Activated CD4-positive, CD25-positive, alpha-beta regulatory T cell treated with anti-CD3 and anti-CD28 coated beads, Interleukin-2, amount 50 U/mL, for 16 hours (primary cell): ENCODE results near the gene DNAI2.

ENCODE experiments used
- DNase-seq: peaks from one replicate; pipeline ENCODE4 v3.0.0-alpha.2; 2020; ENCODE audit warnings: low read depth, low spot score

Gene DNAI2

DNA sequence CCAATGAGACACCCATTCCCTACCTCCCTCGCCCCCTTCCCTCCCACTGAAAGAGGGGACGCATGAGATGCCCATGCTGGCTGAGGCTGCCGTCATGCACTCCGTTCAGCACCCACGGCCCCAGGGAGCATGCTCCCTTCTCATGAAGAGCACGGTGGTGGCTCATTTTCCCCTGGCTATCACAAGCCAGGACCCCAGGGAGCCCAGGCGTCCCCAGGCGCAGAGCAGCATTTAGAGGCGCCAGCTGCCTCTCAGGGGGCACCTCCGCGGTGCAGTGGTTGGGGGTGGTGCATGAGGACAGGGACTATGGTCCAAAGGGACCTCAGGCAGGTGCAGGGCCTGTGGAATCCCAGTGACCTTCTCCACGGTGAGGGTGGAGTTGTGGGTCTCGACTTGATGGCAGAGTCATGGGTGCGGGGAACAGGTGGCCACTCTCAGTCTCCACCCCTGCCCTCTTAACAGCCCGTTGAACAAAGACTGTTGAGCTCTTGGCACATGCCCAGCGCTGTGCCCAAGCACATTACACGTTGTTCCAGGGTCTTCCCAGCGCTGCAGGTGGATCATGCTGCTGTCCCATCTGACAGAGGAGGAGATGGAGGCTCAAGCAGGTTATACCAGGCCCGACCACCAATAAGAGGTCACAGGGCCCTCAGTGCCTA, 65.6 kb downstream of the DNAI2 start:
- DNase-seq: no peak

DNA sequence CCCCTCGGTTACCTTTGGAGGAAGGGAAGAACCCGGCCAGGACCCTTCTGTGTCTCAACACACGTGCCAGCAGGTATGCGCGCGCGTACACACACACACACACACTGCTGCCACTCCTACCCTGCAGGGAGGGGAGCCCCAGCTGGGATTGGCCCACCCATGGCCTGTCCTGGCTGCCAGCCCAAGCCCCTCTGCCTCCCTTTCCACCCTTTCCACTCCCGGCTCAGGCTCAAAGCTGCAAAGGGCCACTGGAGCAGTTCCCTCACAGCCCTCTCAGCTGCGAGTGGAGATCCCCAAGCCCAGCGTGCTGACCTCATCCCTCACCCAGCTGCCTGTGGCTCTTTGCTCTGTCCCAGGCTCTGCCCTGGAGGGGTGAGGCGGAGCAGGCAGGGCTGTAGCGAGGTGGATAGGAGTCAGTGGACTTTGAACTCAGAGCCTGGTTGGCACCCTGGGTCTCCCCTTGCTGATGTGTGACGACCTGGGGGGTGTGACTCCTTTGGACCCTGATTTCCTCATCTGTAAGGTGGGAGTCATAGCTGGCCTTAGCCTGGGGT, 66.5 kb downstream of the DNAI2 start:
- no peak for DNase-seq

DNA sequence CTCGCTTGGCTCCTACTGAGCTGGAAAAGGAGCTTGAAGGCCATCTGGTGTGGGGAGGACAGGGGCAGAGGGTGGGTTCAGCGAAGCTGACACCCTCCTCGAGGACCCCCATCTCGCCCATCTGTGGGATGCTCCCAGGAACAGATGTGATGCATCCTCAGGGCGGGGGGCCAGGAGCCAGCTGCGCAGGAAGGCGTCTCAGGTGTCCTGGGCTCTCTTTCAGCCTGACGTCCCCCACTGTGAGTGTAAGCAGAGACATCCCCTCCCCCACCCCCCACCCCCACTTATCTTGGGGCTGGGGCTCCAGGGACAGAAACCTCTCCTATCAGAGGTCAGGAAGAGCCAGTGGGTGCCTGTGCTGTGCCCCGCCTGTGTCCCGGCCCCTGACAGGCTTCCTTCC, 68.2 kb downstream of the DNAI2 start:
- DNase-seq: no peak

DNA sequence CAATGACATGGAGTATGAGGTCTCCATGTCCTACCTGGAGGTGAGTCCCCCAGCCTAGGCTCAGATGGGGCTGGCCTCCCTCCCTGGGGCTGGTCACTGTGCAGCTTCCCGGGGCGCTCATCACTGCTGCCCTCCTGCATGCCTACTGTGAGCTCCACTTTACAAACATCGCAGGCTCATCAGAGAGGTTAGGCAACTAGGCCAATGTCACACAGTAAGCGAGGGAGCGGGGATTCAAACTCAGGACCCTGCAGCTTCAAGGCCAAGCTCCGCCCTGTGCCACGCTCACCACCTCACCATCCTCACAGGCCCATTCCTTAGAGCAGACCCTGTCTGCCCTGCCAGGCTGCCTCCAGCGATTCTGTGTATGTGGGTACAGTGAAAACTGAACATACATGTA, 69.1 kb downstream of the DNAI2 start:
- no peak for DNase-seq

DNA sequence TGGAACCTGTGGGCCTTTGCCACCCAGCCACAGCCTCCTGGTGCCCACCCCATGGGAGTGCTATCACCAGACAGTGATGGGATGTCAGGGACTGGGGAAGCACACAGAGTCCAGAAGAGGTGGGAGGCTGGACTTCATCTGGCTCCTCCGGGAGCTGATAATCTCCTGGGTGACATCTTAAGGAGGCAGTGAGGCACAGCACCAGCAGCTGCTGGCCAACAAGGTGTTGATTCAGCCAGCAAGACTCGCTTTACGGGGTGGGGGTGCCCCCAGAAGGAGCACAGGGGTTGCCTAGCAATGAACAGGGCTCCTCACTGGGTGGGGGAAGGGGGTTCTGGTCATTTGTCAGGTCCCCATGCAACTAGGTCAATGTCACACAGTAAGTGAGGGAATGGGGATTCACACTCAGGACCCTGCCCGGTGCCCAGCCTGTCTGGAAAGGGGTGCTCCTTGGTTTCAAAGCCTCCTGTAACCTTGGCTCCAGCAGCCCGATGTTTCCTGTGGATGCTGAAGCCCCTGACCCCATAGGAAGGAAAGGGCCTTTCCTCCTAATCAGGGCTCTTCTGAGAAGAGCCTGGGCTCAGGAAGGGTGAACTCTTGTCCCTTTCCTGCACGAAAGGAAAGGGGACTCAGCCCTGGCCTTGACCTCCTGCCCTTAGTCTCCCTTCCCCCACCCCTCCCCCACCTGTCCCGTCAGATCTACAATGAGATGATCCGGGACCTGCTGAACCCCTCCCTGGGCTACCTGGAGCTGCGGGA, 69.7 kb downstream of the DNAI2 start:
- DNase-seq: no peak

DNA sequence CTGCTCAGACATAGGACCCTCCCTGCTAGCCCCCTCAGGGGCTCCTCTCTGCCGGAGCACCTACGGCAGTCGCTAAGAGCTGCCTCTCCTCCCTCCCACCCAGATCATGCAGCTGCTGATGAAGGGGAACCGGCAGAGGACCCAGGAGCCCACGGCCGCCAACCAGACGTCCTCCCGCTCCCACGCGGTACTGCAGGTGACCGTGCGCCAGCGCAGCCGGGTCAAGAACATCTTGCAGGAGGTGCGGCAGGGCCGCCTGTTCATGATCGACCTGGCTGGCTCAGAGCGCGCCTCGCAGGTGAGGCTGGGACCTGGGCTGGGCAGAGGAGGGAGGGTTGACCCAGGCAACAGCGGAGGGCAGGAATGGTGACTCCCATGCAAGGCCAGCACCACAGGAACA, 70.6 kb downstream of the DNAI2 start:
- DNase-seq: no peak

DNA sequence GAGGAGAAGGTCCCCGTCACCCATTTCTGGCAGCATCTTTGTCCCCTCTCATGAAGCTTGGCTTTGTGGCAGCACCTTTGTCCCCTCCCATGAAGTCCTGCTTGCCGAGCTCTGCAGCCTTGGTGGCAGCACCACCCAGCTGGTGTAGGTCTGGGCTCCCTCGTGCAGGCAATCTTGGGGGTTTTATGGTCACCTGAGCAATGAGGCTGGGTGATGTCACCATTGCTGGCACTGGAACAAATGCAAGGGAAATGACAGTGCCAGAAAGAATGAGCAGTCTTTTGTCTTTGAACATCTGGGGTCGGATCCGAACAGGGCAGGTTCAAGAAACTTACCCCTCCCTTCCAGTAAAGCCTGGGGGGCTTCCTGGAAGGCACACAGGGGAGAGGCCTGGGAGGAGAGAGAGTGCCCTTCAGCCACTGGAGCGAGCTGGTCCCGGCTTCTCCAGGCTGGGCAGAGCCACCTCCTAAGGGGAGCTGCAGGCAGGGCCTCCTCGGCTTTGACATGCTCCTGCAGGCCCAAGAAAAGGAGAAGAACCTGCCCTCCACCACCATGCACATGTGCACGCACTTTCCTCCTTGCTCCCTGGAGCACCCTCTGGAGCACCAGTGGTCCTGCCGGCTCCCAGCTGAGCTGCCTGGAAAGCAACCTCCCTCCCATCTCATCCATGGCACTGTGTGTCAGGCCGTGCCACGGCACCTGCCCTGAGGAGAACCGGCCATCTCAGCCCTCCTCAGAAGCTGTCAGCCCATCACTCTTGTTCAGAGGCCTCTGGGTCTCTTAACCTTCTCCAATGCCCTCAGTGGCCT, 71.6 kb downstream of the DNAI2 start:
- no peak for DNase-seq

DNA sequence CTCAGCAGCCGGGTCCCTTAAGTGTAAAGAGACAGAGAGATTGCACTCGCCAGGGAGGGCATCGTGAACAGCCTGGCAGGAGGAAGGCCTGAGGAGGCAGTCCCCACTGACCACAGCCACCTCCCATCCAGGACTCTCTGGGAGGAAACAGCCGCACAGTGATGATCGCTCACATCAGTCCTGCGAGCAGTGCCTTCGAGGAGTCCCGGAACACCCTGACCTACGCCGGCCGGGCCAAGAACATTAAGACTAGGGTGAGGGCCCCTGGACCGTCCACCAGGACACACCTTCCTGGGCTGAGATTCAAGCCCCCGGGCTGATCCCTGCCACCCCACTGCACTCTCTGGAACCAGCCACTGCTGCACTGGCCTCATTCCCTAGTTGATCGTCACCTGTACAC, 73.6 kb downstream of the DNAI2 start:
- no peak for DNase-seq

DNA sequence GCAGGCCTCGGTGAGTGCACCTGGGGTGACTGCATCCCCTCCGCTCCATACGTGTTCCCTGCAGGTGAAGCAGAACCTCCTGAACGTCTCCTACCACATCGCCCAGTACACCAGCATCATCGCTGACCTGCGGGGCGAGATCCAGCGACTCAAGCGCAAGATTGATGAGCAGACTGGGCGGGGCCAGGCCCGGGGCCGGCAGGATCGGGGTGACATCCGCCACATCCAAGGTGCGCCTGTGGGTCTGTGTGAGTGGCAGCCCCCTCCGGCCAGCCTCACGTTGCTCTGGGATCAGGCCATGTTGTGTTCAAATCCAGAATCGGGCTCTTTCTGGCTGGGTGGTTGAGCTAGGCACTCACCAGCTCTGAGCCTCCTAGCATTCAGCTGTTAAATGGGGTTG, 75.1 kb downstream of the DNAI2 start:
- DNase-seq: no peak

DNA sequence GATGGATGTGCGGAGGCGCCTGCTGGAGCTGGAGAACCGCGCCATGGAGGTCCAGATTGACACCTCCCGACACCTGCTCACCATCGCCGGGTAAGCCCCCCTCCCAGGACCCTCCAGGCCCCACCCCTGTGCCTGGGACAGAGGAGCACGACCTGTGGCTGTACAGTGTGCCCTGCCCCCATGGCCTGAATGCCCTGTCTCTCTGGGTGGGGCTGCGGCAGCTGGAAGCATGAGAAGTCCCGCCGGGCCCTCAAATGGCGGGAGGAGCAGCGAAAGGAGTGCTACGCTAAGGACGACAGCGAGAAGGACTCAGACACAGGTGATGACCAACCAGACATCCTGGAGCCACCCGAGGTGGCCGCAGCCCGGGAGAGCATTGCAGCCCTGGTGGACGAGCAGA, 76.5 kb downstream of the DNAI2 start:
- DNase-seq: no peak

DNA sequence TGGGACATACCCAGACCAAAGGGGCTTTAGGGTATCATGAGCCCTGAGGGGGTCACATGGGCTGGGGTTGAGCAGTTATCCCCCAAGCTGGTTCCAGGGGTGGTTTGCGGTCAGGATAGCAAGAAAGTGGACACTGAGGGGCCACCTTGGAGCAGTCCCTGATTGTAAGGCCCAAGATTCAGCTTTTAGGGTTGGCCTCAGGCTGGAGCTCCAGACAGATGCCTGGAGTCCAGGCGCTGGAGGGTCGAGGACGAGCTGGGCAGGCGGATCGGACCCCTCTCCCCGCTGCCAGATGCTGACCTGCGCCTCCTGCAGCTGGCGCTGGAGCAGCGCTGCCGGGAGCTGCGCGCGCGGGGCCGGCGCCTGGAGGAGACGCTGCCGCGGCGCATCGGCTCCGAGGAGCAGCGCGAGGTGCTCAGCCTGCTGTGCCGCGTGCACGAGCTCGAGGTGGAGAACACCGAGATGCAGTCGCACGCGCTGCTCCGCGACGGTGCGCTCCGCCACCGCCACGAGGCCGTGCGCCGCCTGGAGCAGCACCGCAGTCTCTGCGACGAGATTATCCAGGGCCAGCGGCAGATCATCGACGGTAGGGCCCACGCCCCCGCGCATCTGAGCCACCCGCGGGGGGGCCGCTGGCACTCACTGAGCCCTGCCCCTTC, 77.6 kb downstream of the DNAI2 start:
- DNase-seq: no peak

DNA sequence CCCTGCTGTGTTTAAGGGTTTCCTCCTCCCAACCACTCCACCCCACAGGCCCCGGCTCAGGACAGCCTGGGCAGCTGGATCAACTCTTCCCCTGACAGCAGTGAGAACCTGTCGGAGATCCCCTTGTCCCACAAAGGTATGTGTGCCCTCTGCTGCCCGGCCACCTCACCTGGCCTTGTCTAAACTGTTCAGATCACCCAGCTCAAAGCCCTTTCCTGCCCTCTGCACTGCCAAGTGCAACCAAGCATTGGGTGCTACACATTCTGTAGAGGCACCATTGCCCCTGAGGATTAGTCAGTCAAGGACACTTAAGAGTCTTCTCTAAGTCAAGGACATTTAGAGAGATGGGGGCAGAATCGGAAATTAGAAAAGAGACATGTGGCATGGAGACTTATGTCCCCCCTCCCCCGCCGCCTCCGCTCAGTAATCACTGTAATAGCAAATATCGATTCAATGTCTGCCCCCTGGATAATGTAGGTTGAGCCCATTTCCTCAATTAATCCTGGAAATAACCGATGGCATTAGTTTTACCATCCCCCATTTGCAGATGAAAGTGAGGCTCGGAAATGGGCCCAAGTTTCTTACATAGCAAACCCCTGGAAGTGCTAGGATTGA, 79.5 kb downstream of the DNAI2 start:
- no peak for DNase-seq

DNA sequence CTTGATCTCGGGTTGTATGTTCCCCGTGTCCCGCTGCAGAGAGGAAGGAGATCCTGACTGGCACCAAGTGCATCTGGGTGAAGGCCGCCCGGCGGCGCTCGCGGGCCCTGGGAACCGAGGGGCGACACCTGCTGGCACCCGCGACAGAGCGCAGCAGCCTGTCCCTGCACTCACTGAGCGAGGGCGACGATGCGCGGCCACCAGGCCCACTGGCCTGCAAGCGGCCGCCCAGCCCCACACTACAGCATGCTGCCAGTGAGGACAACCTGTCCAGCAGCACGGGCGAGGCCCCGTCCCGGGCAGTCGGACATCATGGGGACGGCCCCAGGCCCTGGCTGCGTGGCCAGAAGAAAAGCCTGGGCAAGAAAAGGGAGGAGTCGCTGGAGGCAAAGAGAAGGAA, 80.1 kb downstream of the DNAI2 start:
- no peak for DNase-seq

DNA sequence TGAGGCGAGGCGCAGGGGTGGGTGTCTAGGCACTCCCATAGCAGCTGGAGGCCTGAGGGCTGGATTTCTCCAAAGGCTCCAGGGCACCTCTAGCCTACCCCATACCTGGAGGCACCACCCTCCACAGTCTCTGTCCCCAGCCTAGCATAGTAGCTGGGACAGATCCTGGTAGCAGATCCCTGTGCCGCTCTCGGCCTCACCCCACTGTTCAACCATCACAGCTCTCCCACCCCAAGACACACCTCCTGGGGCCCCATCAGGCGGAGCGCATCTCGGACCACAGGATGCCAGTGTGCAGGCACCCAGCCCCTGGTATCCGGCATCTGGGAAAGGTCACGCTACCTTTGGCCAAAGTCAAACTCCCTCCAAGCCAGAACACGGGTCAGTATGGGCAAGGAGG, 80.5 kb downstream of the DNAI2 start:
- DNase-seq: no peak

DNA sequence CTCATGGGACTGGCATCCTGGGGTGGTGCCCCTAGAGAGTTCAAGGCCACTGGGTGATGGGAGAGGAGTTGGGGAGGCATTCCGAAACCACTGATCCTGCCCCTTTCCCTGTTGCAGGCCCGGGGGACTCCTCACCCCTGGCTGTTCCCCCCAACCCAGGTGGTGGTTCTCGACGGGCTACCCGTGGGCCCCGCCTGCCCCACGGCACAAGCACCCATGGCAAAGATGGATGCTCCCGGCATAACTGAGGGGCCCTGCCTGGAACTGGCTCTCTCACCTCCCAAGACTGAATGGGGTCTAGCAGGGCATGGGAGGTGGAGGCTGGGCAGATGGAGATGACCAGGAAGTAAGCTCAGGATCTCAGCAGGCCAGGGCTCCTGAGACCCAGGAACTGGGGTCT, 81.0 kb downstream of the DNAI2 start:
- no peak for DNase-seq

DNA sequence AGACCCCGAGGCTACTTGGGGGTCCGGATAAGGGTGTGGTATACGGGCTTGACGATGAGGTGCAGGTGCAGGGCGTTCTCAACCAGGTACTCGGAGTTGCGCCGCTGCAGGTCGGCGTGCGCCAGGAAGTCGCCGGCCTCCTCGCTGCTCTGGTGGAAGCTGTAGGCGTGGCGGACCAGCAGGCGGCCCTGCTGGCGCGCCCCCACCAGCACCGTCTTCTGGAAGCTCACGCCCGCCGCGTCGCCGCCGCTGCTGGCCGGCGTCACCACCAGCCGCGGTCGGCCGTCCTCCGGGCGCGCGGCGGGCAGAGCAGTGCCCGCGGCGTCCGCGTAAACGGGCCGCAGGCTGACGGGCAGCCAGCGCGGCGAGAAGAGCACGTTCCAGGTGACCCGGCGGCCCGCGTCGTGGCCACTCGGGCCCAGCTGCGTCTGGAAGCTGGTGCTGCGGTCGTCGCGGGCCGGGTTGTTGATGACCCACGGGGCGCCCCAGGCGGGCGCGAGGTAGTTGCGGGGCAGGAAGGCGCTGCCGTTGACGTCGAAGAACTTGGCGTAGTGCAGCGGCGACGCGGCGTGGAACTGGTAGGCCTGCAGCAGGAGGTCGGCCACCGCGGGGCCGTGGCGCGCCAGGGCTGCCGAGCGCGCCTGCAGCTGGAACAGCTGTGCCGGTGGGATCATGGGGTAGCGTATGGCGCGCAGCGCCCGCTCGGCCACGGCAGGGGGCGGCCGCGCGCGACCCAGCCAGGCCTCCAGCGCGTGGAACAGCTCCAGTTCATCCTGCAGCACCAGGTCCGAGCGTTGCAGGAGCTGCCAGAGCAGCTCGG, 82.8 kb downstream of the DNAI2 start:
- DNase-seq: no peak

DNA sequence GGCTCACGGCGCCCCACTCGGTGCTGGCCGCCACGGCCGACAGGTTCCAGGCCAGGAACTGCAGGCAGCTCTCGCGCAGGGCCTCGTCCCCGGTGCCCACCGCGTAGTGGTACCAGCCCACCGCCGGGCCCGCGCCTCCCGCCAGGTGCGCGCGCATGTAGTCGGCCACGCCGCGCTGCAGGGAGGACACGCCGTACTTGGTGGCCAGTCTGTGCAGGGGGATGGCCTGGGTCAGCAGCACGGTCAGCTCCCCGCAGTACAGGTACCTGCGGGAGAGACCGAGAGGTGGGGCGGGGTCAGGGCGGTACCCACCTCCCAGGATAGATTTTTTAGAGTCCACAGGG, 83.4 kb downstream of the DNAI2 start:
- DNase-seq: no peak

DNA sequence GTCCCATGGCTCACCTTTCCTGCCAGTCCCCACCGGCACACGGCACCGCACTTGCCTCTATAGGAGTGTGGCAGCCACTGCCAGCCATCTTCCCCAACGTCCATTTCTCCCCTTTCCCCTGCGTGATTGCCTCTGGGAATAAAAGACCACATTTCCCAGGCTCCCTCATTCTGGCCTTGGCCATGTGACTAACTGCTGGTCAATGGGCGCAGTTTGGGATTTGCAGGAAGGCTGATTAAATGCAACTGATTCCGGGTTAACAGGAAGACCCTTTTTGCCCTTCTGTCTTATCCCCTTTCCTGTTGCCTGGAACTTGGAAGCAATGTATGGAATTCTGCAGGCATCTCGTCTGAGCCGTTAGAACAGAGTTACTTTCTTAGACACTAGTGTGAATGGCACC, 84.7 kb downstream of the DNAI2 start:
- no peak for DNase-seq

DNA sequence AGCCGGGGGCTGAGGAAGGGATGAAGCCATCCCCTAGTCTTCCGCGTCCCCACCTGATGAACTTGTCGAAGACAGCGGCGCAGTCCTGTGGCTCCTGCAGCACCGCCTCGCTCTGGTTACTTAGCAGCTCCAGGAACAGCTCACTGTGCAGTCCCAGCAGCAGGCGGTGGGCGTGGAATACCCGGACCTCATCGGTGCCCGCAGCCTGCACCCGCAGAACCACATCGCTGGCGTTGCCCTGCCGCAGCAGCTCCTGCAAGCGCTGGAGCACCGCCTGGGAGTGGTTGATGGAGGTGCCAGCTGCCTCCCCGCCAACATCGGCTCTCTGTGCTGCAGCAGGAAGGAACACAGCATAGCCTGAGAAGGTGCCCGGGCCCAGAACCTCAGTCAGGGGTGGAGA, 85.9 kb downstream of the DNAI2 start:
- DNase-seq: no peak

DNA sequence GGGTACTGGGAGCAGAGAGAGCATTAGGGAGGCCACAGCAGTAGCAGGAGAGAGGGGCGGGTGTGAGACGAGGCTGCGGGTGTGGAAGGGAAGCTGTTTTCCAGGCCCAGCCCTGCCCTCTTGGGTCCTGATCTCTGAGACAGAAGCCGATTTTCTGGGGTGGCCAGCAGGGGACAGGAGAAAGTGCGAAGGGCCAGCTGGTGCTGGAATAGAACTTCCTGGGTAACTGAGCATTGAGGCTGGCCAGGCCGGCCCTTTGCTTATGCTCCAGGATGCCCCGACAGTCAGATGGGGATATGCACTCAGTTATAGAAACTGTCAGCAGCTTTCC, 86.8 kb downstream of the DNAI2 start:
- no peak for DNase-seq
